Measurements from ENCODE around the gene CFAP299.

GRCh38 chr4:80390178-80390577 lies 54.6 kb downstream of the CFAP299 start:
- no peak for TF ChIP-seq CTCF (IDR thresholded peaks at IDR 0.05)
- peak in 2 of 4 donors; percentile 65 for TF ChIP-seq POLR2AphosphoS5 (IDR thresholded peaks at IDR 0.05)
